Vagina (tissue), 2 donors: ENCODE data around the gene CD79B.

Source experiments
- CTCF ChIP-seq, 3 experiments: fragments of 450-650 bp in 2 of 3; fragments of 200-600 bp in 1 of 3; sonication (generic) in 1 of 3; IDR thresholded peaks; one replicate each; pipeline ENCODE4 v1.5.1; 2017 to 2019; ENCODE audit warnings: antibody characterized with exemption in 3 of 3, mild to moderate bottlenecking in 2 of 3, moderate library complexity in 2 of 3
- POLR2AphosphoS5 ChIP-seq, 2 donors: sonication (generic); formaldehyde crosslinking; IDR thresholded peaks; one replicate each; pipeline ENCODE4 v1.9.0; 2017; ENCODE audit warnings: antibody characterized with exemption in 2 of 2, mild to moderate bottlenecking in 2 of 2, low read depth in 1 of 2; ENCODE audit not compliant: insufficient read depth in 1 of 2

- TF ChIP-seq CTCF (IDR thresholded peaks at IDR 0.05) = no peak
- TF ChIP-seq POLR2AphosphoS5 (IDR thresholded peaks at IDR 0.05; ENCODE audit: insufficient read depth in 1 of 2, low read depth in 1 of 2) = no peak
Measured at GRCh38 chr17:63966646-63967264, 34.6 kb upstream of the CD79B start.
